Osteoblast (primary cell): ENCODE measurements around the gene SPRR1B. TPM values are rescaled to one million over a fixed set of nuclear protein-coding genes. Genes with fewer than 3 reads are reported as not detected.

Experiments
- DNase-seq: peaks from one replicate; pipeline ENCODE4 v3.0.0; 2011; ENCODE audit warnings: low spot score, mixed read lengths; ENCODE audit not compliant: insufficient read length; ENCODE audit errors: missing footprints
- H2AFZ ChIP-seq: 2 replicates; pipeline ENCODE4 v1.6.0; 2011; ENCODE audit warnings: mild to moderate bottlenecking, low read length
- H3K27ac ChIP-seq: 2 replicates; pipeline ENCODE4 v1.5.1; 2011; ENCODE audit warnings: mild to moderate bottlenecking, low read depth, low read length, moderate library complexity
- H3K27me3 ChIP-seq: 2 replicates; pipeline ENCODE4 v1.6.0; 2012; ENCODE audit warnings: mild to moderate bottlenecking, control low read depth, inconsistent platforms, low read length, moderate library complexity; ENCODE audit not compliant: insufficient read depth
- H3K36me3 ChIP-seq: 2 replicates; pipeline ENCODE4 v1.5.1; 2011; ENCODE audit warnings: mild to moderate bottlenecking, low read length, control low read depth, moderate library complexity; ENCODE audit not compliant: insufficient read depth
- H3K4me1 ChIP-seq: 2 replicates; pipeline ENCODE4 v1.5.1; 2011; ENCODE audit warnings: mild to moderate bottlenecking, low read length, control low read depth, moderate library complexity; ENCODE audit not compliant: insufficient read depth
- H3K4me2 ChIP-seq: 2 replicates; pipeline ENCODE4 v1.6.0; 2011; ENCODE audit warnings: mild to moderate bottlenecking, low read length; ENCODE audit not compliant: insufficient read depth
- H3K4me3 ChIP-seq: fragments of 200-600 bp; sonication (generic); 3 replicates; pipeline ENCODE4 v1.5.1; 2012; ENCODE audit warnings: mild to moderate bottlenecking, low read length, inconsistent platforms; ENCODE audit not compliant: insufficient read depth
- H3K79me2 ChIP-seq: 2 replicates; pipeline ENCODE4 v1.6.0; 2012; ENCODE audit warnings: mild to moderate bottlenecking, low read length, control low read depth, inconsistent platforms; ENCODE audit not compliant: insufficient read depth
- H3K9me3 ChIP-seq: 2 replicates; pipeline ENCODE4 v1.5.1; 2011; ENCODE audit warnings: low read depth, low read length, control low read depth
- H4K20me1 ChIP-seq: 2 replicates; pipeline ENCODE4 v1.6.0; 2012; ENCODE audit warnings: mild to moderate bottlenecking, low read length, control low read depth; ENCODE audit not compliant: insufficient read depth
- small RNA-seq: library from RNA; depleted of rRNA; stranded (forward); fragments of <200 nt; gene quantifications from one replicate; pipeline ENCODE3, GENCODE V24; 2012
- total RNA-seq: library from RNA; depleted of rRNA; stranded (reverse); fragments of >200 nt; gene quantifications from 2 replicates; pipeline ENCODE4 v1.2.3, GENCODE V29; 2012
- TF ChIP-seq, protein P1 (sequence below): IDR thresholded peaks from 2 replicates; pipeline ENCODE4 v1.5.1; 2011; ENCODE audit warnings: mild to moderate bottlenecking, low read depth, low read length, moderate library complexity; ENCODE audit errors: extremely low read depth

SPRR1B gene
- total RNA-seq, 1 donor = not detected

GRCh38 chr1:153071511-153071910, 40.5 kb downstream of the SPRR1B start, which contains the start of gene SPRR2B:
TSS of gene SPRR2B (minus strand) at chr1:153071611. CDS start at chr1:153070839, 772 bp downstream.
- no peak within 1 kb of the TSS for H2AFZ ChIP-seq
- H3K36me3 ChIP-seq = no peaks in the 10 kb centered on the region
- no peak within 1 kb of the TSS for H3K27ac ChIP-seq
- H3K4me2 ChIP-seq = no peak within 1 kb of the TSS
- no peaks in the 10 kb centered on the region for H4K20me1 ChIP-seq
- H3K4me3 ChIP-seq = no peak within 1 kb of the TSS
- no peaks in the 10 kb centered on the region for H3K27me3 ChIP-seq
- H3K4me1 ChIP-seq = no peaks in the 10 kb centered on the region
- DNase-seq = no peak
- TF ChIP-seq, protein P1, sequence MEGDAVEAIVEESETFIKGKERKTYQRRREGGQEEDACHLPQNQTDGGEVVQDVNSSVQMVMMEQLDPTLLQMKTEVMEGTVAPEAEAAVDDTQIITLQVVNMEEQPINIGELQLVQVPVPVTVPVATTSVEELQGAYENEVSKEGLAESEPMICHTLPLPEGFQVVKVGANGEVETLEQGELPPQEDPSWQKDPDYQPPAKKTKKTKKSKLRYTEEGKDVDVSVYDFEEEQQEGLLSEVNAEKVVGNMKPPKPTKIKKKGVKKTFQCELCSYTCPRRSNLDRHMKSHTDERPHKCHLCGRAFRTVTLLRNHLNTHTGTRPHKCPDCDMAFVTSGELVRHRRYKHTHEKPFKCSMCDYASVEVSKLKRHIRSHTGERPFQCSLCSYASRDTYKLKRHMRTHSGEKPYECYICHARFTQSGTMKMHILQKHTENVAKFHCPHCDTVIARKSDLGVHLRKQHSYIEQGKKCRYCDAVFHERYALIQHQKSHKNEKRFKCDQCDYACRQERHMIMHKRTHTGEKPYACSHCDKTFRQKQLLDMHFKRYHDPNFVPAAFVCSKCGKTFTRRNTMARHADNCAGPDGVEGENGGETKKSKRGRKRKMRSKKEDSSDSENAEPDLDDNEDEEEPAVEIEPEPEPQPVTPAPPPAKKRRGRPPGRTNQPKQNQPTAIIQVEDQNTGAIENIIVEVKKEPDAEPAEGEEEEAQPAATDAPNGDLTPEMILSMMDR = no peak
- no peaks in the 10 kb centered on the region for H3K9me3 ChIP-seq
- H3K79me2 ChIP-seq = no peaks in the 10 kb centered on the region

GRCh38 chr1:153072806-153073726, 42.1 kb downstream of the SPRR1B start:
- Histone ChIP-seq H4K20me1 (no peaks in the 10 kb centered on the region), H3K27ac (no peak overlapping the region), H3K4me3 (no peak overlapping the region), H3K27me3 (no peaks in the 10 kb centered on the region), H3K4me1 (no peaks in the 10 kb centered on the region), H3K36me3 (no peaks in the 10 kb centered on the region), H3K4me2 (no peak overlapping the region), H3K79me2 (no peaks in the 10 kb centered on the region), H3K9me3 (no peaks in the 10 kb centered on the region), H2AFZ (no peak overlapping the region)
- peak; percentile 30 for DNase-seq
- TF ChIP-seq, protein P1 = no peak

DNA sequence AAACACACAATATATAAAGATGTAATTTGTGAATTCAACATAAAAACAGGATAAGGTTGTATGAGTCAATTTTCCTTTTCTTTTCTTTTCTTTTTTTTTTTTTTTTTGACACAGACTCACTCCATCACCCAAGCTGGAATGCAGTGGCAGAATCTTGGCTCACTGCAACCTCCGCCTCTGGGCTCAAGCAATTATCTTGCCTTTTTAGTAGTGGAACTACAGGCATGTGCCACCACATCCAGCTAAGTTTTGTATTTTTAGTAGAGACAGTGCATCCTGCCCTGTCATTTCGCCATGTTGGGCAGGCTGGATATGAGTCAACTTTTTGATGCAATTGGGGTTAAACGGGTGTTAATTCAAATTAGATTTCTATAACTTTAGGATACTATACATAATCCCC, 50.7 kb downstream of the SPRR1B start:
- Histone ChIP-seq H3K9me3 (no peaks in the 10 kb centered on the region), H3K36me3 (no peaks in the 10 kb centered on the region), H3K79me2 (no peaks in the 10 kb centered on the region), H3K27ac (no peak overlapping the region), H3K4me2 (no peak overlapping the region), H3K4me1 (no peaks in the 10 kb centered on the region), H3K4me3 (no peak overlapping the region), H4K20me1 (no peaks in the 10 kb centered on the region), H3K27me3 (no peaks in the 10 kb centered on the region), H2AFZ (no peak overlapping the region)
- TF ChIP-seq, protein P1 = no peak
- no peak for DNase-seq

Small RNA genes lying within 50 kb of the gene (small RNA-seq; reads per million reads assigned to genes)
- not detected for gene AL356867.1
- gene RF00322 = not detected
- gene SPRR1A = not detected

Other genes with a start within 250 kb of the SPRR1B start
- not detected in 2 replicates for gene LCE1E, start 244.9 kb upstream of the SPRR1B start, total RNA-seq
- not detected in 2 replicates for gene LCE1D, start 234.5 kb upstream of the SPRR1B start, total RNA-seq
- gene LCE1C, start 224.6 kb upstream of the SPRR1B start, total RNA-seq = not detected in 2 replicates
- gene LCE1B, start 219.2 kb upstream of the SPRR1B start, total RNA-seq = not detected in 2 replicates
- gene LCE1A, start 203.7 kb upstream of the SPRR1B start, total RNA-seq = not detected in 2 replicates
- gene LCE6A, start 188.3 kb upstream of the SPRR1B start, total RNA-seq = not detected in 2 replicates
- not detected in 2 replicates for gene LCE7A, start 171.2 kb upstream of the SPRR1B start, total RNA-seq
- not detected in 2 replicates for gene SMCP, start 152.9 kb upstream of the SPRR1B start, total RNA-seq
- gene IVL, start 122.7 kb upstream of the SPRR1B start, total RNA-seq = not detected in 2 replicates
- not detected in 2 replicates for gene SPRR5, start 84.0 kb upstream of the SPRR1B start, total RNA-seq
- not detected in 2 replicates for gene SPRR4, start 60.6 kb upstream of the SPRR1B start, total RNA-seq
- gene SPRR1A, start 47.1 kb upstream of the SPRR1B start, total RNA-seq = not detected in 2 replicates
- gene SPRR3, start 29.5 kb upstream of the SPRR1B start, total RNA-seq = not detected in 2 replicates
- not detected in 2 replicates for gene SPRR2D, start 9.9 kb downstream of the SPRR1B start, total RNA-seq
- not detected in 2 replicates for gene SPRR2A, start 26.3 kb downstream of the SPRR1B start, total RNA-seq
- gene SPRR2B, start 40.4 kb downstream of the SPRR1B start, total RNA-seq = not detected in 2 replicates
- not detected in 2 replicates for gene SPRR2E, start 63.3 kb downstream of the SPRR1B start, total RNA-seq
- not detected in 2 replicates for gene SPRR2F, start 82.3 kb downstream of the SPRR1B start, total RNA-seq
- gene SPRR2G, start 119.7 kb downstream of the SPRR1B start, total RNA-seq = not detected in 2 replicates
- not detected in 2 replicates for gene LELP1, start 172.2 kb downstream of the SPRR1B start, total RNA-seq
- not detected in 2 replicates for gene PRR9, start 186.4 kb downstream of the SPRR1B start, total RNA-seq
- gene LORICRIN, start 228.5 kb downstream of the SPRR1B start, total RNA-seq = not detected in 2 replicates